ENCODE results near the gene OSBPL2.

The OSBPL2 gene

DNA sequence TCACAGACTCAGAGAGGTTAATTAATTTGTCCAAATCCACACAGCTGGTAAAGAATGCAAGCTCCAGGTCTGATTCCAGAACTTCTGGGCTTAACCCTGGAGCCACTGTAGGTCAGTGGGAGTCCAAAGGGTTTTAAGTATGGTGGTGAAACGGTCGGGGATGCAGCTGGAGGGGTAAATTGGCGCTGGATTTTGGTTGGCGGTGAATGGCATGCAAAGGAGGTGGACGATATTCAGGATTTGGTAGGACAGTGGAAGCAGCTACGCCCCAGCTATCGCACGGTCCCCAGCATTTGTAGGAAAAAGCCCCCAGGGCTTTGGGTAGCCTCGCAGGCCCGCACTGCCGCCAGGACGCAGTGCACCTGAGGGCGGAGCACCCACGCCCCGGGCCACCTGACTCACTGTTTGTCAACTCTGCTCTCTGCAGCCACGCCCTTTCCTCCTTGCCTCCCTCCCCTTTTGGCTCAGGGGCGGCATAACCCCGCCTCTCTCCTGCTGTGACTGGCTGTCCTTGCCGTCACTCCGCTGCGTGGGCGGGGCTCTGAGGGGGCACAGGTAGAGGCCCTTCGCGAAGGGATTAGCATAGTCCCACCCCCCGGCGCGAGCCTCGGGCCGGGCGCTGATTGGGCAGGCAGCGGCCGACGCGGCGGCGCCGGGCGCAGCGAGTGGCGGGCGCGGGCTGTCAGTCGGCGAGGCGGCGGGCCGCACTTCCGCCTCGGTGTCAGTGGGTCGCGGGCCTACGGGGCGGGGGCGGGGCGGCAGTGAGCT is at the start of gene OSBPL2:
Gene OSBPL2, plus strand, starts transcription at position 721 of the 768 bp plus-strand sequence. CDS start 17,664 bp downstream, outside the sequence.
- H3K27ac Mint-ChIP-seq = peak within 1 kb of the TSS; percentile 75
- H3K36me3 Mint-ChIP-seq (ENCODE audit: low read depth) = peaks cover 3% of the 10 kb centered on the region

GRCh38 chr20:62190639-62191411 is 47.5 kb upstream of the OSBPL2 start:
- Mint-ChIP-seq H3K27me3 (no peaks in the 10 kb centered on the region), H3K36me3 (ENCODE audit: low read depth) (peaks cover 22% of the 10 kb centered on the region), H3K27ac (no peak overlapping the region), H3K9me3 (no peaks in the 10 kb centered on the region), H3K4me1 (peaks cover 15% of the 10 kb centered on the region), H3K4me3 (no peak overlapping the region)
- ATAC-seq = no peak
- no peak for DNase-seq

More for the DNA sequence above, at the start of gene OSBPL2:
- DNase-seq (peak; percentile 100), ATAC-seq (peak; percentile 99)
- H3K4me3 Mint-ChIP-seq = peak within 1 kb of the TSS; percentile 81
- peaks cover 27% of the 10 kb centered on the region for H3K4me1 Mint-ChIP-seq
- no peaks in the 10 kb centered on the region for H3K9me3 Mint-ChIP-seq
- no peaks in the 10 kb centered on the region for H3K27me3 Mint-ChIP-seq

GRCh38 chr20:62191781-62192559 is 46.4 kb upstream of the OSBPL2 start:
- no peak for DNase-seq
- H3K4me3 Mint-ChIP-seq = no peak overlapping the region
- H3K4me1 Mint-ChIP-seq = peaks cover 8% of the 10 kb centered on the region
- no peaks in the 10 kb centered on the region for H3K27me3 Mint-ChIP-seq
- H3K36me3 Mint-ChIP-seq (ENCODE audit: low read depth) = peaks cover 25% of the 10 kb centered on the region
- no peak for ATAC-seq
- H3K9me3 Mint-ChIP-seq = no peaks in the 10 kb centered on the region
- no peak overlapping the region for H3K27ac Mint-ChIP-seq

GRCh38 chr20:62192635-62193034 is 45.7 kb upstream of the OSBPL2 start:
- Mint-ChIP-seq H3K27ac (no peak overlapping the region), H3K4me3 (no peak overlapping the region), H3K4me1 (peaks cover 3% of the 10 kb centered on the region), H3K27me3 (no peaks in the 10 kb centered on the region), H3K36me3 (ENCODE audit: low read depth) (peaks cover 25% of the 10 kb centered on the region), H3K9me3 (no peaks in the 10 kb centered on the region)
- DNase-seq (no peak), ATAC-seq (no peak)

- no peaks in the 10 kb centered on the region for H3K27me3 Mint-ChIP-seq
- no peak overlapping the region for H3K4me3 Mint-ChIP-seq
- peaks cover 28% of the 10 kb centered on the region for H3K36me3 Mint-ChIP-seq (ENCODE audit: low read depth)
- peaks cover 2% of the 10 kb centered on the region for H3K4me1 Mint-ChIP-seq
- no peak for ATAC-seq
- H3K9me3 Mint-ChIP-seq = no peaks in the 10 kb centered on the region
- no peak for DNase-seq
- H3K27ac Mint-ChIP-seq = no peak overlapping the region
Observed at GRCh38 chr20:62193079-62194025, 45.0 kb upstream of the OSBPL2 start.

DNA sequence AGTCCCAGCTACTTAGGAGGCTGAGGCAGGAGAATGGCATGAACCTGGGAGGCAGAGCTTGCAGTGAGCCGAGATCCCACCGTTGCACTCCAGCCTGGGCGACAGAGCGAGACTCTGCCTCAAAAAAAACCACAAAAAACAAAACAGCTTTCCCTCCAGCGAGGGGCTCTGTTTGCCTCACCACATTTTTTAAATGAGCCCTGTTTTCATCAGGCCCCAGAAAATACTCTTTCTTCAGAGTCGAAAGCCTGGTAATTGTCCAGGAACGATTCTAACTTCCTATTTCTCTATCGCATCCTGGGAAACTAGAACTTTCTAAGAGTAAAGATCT is 43.3 kb upstream of the OSBPL2 start:
- Mint-ChIP-seq H3K27me3 (no peaks in the 10 kb centered on the region), H3K9me3 (no peaks in the 10 kb centered on the region), H3K4me1 (no peaks in the 10 kb centered on the region), H3K4me3 (no peak overlapping the region), H3K27ac (no peak overlapping the region), H3K36me3 (ENCODE audit: low read depth) (peaks cover 37% of the 10 kb centered on the region)
- no peak for DNase-seq
- ATAC-seq = no peak

GRCh38 chr20:62195736-62196135 is 42.6 kb upstream of the OSBPL2 start:
- Mint-ChIP-seq H3K4me1 (no peaks in the 10 kb centered on the region), H3K4me3 (no peak overlapping the region), H3K9me3 (no peaks in the 10 kb centered on the region), H3K27ac (no peak overlapping the region), H3K27me3 (no peaks in the 10 kb centered on the region), H3K36me3 (ENCODE audit: low read depth) (peaks cover 38% of the 10 kb centered on the region)
- DNase-seq (no peak), ATAC-seq (no peak)

DNA sequence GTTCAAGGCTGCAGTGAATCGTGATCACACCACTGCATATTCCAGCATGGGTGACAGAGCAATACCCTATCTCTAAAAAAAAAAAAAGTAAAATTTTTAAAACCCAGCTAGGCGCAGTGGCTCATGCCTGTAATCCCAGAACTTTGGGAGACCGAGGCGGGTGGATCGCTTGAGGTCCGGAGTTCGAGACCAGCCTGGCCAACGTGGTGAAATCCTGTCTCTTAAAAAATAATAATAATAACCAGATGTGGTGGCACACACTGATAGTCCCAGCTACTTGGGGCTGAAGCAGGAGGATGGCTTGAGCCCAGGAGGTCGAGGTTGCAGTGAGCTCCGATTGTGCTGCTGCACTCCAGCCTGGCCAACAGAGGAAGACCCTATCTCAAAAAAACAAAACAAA is 42.0 kb upstream of the OSBPL2 start:
- DNase-seq (no peak), ATAC-seq (no peak)
- Mint-ChIP-seq H3K36me3 (ENCODE audit: low read depth) (peaks cover 38% of the 10 kb centered on the region), H3K4me1 (no peaks in the 10 kb centered on the region), H3K4me3 (no peak overlapping the region), H3K27ac (no peak overlapping the region), H3K27me3 (no peaks in the 10 kb centered on the region), H3K9me3 (no peaks in the 10 kb centered on the region)

GRCh38 chr20:62197311-62197710 is 41.0 kb upstream of the OSBPL2 start:
- H3K4me1 Mint-ChIP-seq = no peaks in the 10 kb centered on the region
- peaks cover 43% of the 10 kb centered on the region for H3K36me3 Mint-ChIP-seq (ENCODE audit: low read depth)

GRCh38 chr20:62197801-62198200 is 40.5 kb upstream of the OSBPL2 start:
- H3K36me3 Mint-ChIP-seq (ENCODE audit: low read depth) = peaks cover 43% of the 10 kb centered on the region

More at GRCh38 chr20:62197311-62197710, 41.0 kb upstream of the OSBPL2 start:
- H3K4me3 Mint-ChIP-seq = no peak overlapping the region
- H3K9me3 Mint-ChIP-seq = no peaks in the 10 kb centered on the region
- ATAC-seq (no peak), DNase-seq (no peak)
- H3K27ac Mint-ChIP-seq = no peak overlapping the region
- H3K27me3 Mint-ChIP-seq = no peaks in the 10 kb centered on the region

DNA sequence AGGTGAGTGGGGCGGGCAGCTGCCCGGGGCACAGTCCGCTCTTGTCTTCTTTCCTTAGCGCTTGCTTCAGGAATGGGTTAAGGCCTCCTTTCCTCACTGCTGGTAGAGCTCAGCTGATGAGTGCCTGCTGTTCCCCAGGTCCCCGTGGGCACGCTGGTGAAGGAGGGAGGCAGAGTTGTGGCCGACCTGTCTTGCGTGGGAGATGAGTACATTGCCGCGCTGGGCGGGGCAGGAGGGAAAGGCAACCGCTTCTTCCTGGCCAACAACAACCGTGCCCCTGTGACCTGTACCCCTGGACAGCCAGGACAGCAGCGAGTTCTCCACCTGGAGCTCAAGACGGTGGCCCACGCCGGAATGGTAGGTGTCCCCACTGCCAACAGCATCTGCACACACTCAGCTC is 39.8 kb upstream of the OSBPL2 start:
- ATAC-seq = no peak
- no peak for DNase-seq
- Mint-ChIP-seq H3K4me3 (no peak overlapping the region), H3K36me3 (ENCODE audit: low read depth) (peaks cover 45% of the 10 kb centered on the region), H3K4me1 (peaks cover 2% of the 10 kb centered on the region), H3K27me3 (no peaks in the 10 kb centered on the region), H3K27ac (no peak overlapping the region), H3K9me3 (no peaks in the 10 kb centered on the region)

More at GRCh38 chr20:62197801-62198200, 40.5 kb upstream of the OSBPL2 start:
- Mint-ChIP-seq H3K27ac (no peak overlapping the region), H3K27me3 (no peaks in the 10 kb centered on the region), H3K4me1 (no peaks in the 10 kb centered on the region), H3K9me3 (no peaks in the 10 kb centered on the region), H3K4me3 (no peak overlapping the region)
- DNase-seq (no peak), ATAC-seq (no peak)

- Mint-ChIP-seq H3K36me3 (ENCODE audit: low read depth) (peaks cover 43% of the 10 kb centered on the region), H3K27ac (no peak overlapping the region), H3K4me1 (peaks cover 2% of the 10 kb centered on the region), H3K9me3 (no peaks in the 10 kb centered on the region), H3K4me3 (no peak overlapping the region), H3K27me3 (no peaks in the 10 kb centered on the region)
- no peak for DNase-seq
- no peak for ATAC-seq
Observed at GRCh38 chr20:62198931-62199330, 39.4 kb upstream of the OSBPL2 start.

- no peak for DNase-seq
- no peaks in the 10 kb centered on the region for H3K9me3 Mint-ChIP-seq
- H3K27ac Mint-ChIP-seq = no peak overlapping the region
- peaks cover 2% of the 10 kb centered on the region for H3K4me1 Mint-ChIP-seq
- no peak for ATAC-seq
- no peaks in the 10 kb centered on the region for H3K27me3 Mint-ChIP-seq
- no peak overlapping the region for H3K4me3 Mint-ChIP-seq
- peaks cover 37% of the 10 kb centered on the region for H3K36me3 Mint-ChIP-seq (ENCODE audit: low read depth)
Observed at GRCh38 chr20:62200491-62201172, 37.7 kb upstream of the OSBPL2 start.
